ENCODE measurements around the gene PKLR.

GRCh38 chr1:155324717-155325602 is 23.7 kb upstream of the PKLR start:
- TF ChIP-seq CTCF (IDR thresholded peaks at IDR 0.05) (peak in 2 of 3 donors; percentile 16 to 39), POLR2A (IDR thresholded peaks at IDR 0.05) (no peak)
